ENCODE data around the gene TNFRSF18.

- TF ChIP-seq CTCF (IDR thresholded peaks at IDR 0.05; ENCODE audit: insufficient read depth, low read length) (no peak), SPI1 (IDR thresholded peaks at IDR 0.05; ENCODE audit: borderline replicate concordance, low read depth) (no peak), POLR2AphosphoS5 (IDR thresholded peaks at IDR 0.05; ENCODE audit: low read depth) (no peak), REST (IDR thresholded peaks at IDR 0.05; ENCODE audit: insufficient replicate concordance, low read depth) (no peak), GABPA (IDR thresholded peaks at IDR 0.05; ENCODE audit: low read depth) (no peak)
These were observed 39.6 kb upstream of the TNFRSF18 start for GRCh38 chr1:1245817-1246576.
